K562 (cell line): Measurements from ENCODE around the gene TBP. TPM values are rescaled to one million over a fixed set of nuclear protein-coding genes. Genes with fewer than 3 reads are reported as not detected.

Experiments used
- ADNP ChIP-seq: fragments of 200-800 bp; sonication (Bioruptor generic); IDR thresholded peaks from 2 replicates; pipeline ENCODE4 v1.6.1; 2016; ENCODE audit warnings: missing genetic modification characterization, missing compliant biosample characterization
- CBX3 ChIP-seq, 2 experiments: IDR thresholded peaks; 1 replicate in 1 of 2; 2 replicates in 1 of 2; pipeline ENCODE4 v1.6.1; 2012; ENCODE audit warnings: inconsistent platforms in 2 of 2, low read length in 2 of 2, borderline replicate concordance in 1 of 2, control low read depth in 1 of 2
- ESRRA ChIP-seq: fragments of 450-650 bp; IDR thresholded peaks from 2 replicates; pipeline ENCODE4 v1.6.1; 2014; ENCODE audit warnings: low read depth, mild to moderate bottlenecking, moderate library complexity, borderline replicate concordance
- FOXA3 ChIP-seq, 2 experiments: fragments of 450-650 bp in 1 of 2; sonication (generic) in 1 of 2; formaldehyde crosslinking; IDR thresholded peaks in 1 of 2; conservative IDR thresholded peaks in 1 of 2; 2 replicates each; pipeline versions ENCODE4 v1.4.0 to v1.8.0; 2020 to 2022; ENCODE audit warnings: mild to moderate bottlenecking in 2 of 2, missing genetic modification reagents in 1 of 2
- KAT8 ChIP-seq: fragments of 450-650 bp; IDR thresholded peaks from 2 replicates; pipeline ENCODE4 v1.6.1; 2016; ENCODE audit warnings: low read depth, mild to moderate bottlenecking
- MAFK ChIP-seq: IDR thresholded peaks from 2 replicates; pipeline ENCODE4 v1.6.1; 2011; ENCODE audit warnings: low read length, improper control_type of control experiment
- MLLT1 ChIP-seq, 2 experiments: fragments of 450-650 bp; IDR thresholded peaks; 2 replicates each; pipeline ENCODE4 v1.6.1; 2016
- MTA3 ChIP-seq: fragments of 450-650 bp; formaldehyde crosslinking; IDR thresholded peaks from 2 replicates; pipeline ENCODE4 v1.6.1; 2017; ENCODE audit warnings: mild to moderate bottlenecking, borderline replicate concordance
- NFRKB ChIP-seq: fragments of 450-650 bp; IDR thresholded peaks from 2 replicates; pipeline ENCODE4 v1.6.1; 2016; ENCODE audit warnings: low read depth
- PTBP1 ChIP-seq: fragments of 200-400 bp; formaldehyde crosslinking; IDR thresholded peaks from 2 replicates; pipeline ENCODE4 v1.6.1; 2017; ENCODE audit warnings: low read depth, low read length
- ZBTB1 ChIP-seq: sonication (generic); formaldehyde crosslinking; IDR thresholded peaks from 2 replicates; pipeline ENCODE4 v1.8.1; 2023; ENCODE audit warnings: missing genetic modification reagents, low read depth, mild to moderate bottlenecking, borderline replicate concordance
- ZBTB40 ChIP-seq, 2 experiments: fragments of 450-650 bp in 1 of 2; sonication (generic) in 1 of 2; formaldehyde crosslinking in 1 of 2; IDR thresholded peaks; 2 replicates each; pipeline versions ENCODE4 v1.7.1 to v1.9.0; 2016 to 2022; ENCODE audit warnings: inconsistent platforms in 1 of 2, mild to moderate bottlenecking in 1 of 2, missing genetic modification reagents in 1 of 2
- ZBTB9 ChIP-seq: fragments of 450-650 bp; formaldehyde crosslinking; IDR thresholded peaks from 2 replicates; pipeline ENCODE4 v1.4.0; 2020; ENCODE audit warnings: mild to moderate bottlenecking, moderate library complexity
- polyA plus RNA-seq, 8 experiments: library from polyadenylated mRNA; depleted of rRNA in 4 of 8; stranded (reverse) in 5 of 8; unstranded in 3 of 8; fragments of >200 nt; fragmentation: Nextera tagmentation in 2 of 8; fragmentation: Illumina TruSeq in 1 of 8; extraction: Ambion mirVana in 2 of 8; extraction: Trizol in 1 of 8; gene quantifications; 2 replicates each; pipeline versions ENCODE4 v1.2.1 to v1.2.3, GENCODE V29; 2011 to 2014; ENCODE audit warnings: inconsistent platforms in 1 of 8, missing spikeins in 1 of 8
- total RNA-seq, 7 experiments: library from RNA; depleted of rRNA in 6 of 7; stranded (reverse); fragments of >200 nt in 6 of 7; fragmentation: Illumina TruSeq in 2 of 7; extraction: Trizol in 2 of 7; gene quantifications; 2 replicates each; pipeline versions ENCODE4 v1.2.1 to v1.2.3, GENCODE V29; 2011 to 2021; ENCODE audit warnings: low replicate concordance in 1 of 7

The TBP gene
- total and polyA plus RNA-seq, 9 of the 15 experiments (the other 6 are each of a cell fraction or from before 2014, with no cell fraction given) = 28.5 to 86.1 (median 39.5) TPM

- TF ChIP-seq ZBTB40 (IDR thresholded peaks at IDR 0.05) (peak; percentile 96), ZBTB40 (CRISPR knock-in tag; IDR thresholded peaks at IDR 0.05) (no peak), FOXA3 (CRISPR knock-in tag; conservative IDR thresholded peaks at IDR 0.05 in 1 of 2, IDR thresholded peaks at IDR 0.05 in 1 of 2) (peak in 1 of 2 experiments; percentile 84; a peak in 2 of 4 replicates), MLLT1 (IDR thresholded peaks at IDR 0.05) (peak; percentile 45 to 85; a peak in 2 of 4 replicates), MTA3 (peak; percentile 83), CBX3 (IDR thresholded peaks at IDR 0.05; ENCODE audit: borderline replicate concordance in 1 of 2, low read length in 2 of 2) (peak in 1 of 2 experiments; percentile 70; a peak in 2 of 3 replicates), ZBTB9 (CRISPR knock-in tag) (peak; percentile 39; the same call in 1 of the 2 replicates), MAFK (peak; percentile 70), KAT8 (peak; percentile 85; the same call in 1 of the 2 replicates), ADNP (tag) (no peak), ESRRA (peak; percentile 76), NFRKB (peak; percentile 98), ZBTB1 (CRISPR knock-in tag) (0 out of 2 replicates have a peak, but pooled peaks have one; percentile 63), PTBP1 (no peak)
Observed at GRCh38 chr6:170552765-170553533, 1.2 kb upstream of the TBP start, which contains the start of gene PSMB1 (continued).
